ENCODE measurements around the gene SLC25A41.

SLC25A41 gene

DNA sequence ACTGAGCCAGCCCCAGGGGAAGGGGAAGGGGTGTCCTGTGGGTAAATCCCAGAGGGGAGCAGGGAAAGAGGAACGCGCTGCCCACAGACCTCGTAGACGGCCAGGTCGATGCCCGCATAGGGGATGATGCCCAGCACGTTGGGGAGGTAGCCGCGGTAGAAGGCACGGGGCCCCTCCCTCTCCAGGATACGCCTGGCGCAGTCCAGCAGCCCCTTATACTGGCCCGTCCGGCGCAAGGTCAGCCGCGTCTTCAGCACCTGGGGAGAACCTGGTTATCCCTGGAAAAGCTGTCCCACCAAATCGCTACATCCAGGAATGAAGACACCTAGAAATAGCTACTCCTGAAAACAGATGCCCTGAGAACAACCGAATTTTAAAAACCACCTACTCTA, 18.7 kb upstream of the SLC25A41 start:
- no peak overlapping the region for H3K27ac ChIP-seq (ENCODE audit: insufficient read depth, low read length, poor library complexity, severe bottlenecking)
- H3K4me3 ChIP-seq (ENCODE audit: insufficient read depth, low read depth, low read length, poor library complexity, severe bottlenecking): no peak overlapping the region
- peaks cover 15% of the 10 kb centered on the region for H3K36me3 ChIP-seq (ENCODE audit: control insufficient read depth, insufficient read depth, low read length)
- H3K4me1 ChIP-seq (ENCODE audit: control insufficient read depth, insufficient read depth, low read length, poor library complexity, severe bottlenecking): no peaks in the 10 kb centered on the region
- peaks cover 3% of the 10 kb centered on the region for H3K9me3 ChIP-seq (ENCODE audit: control insufficient read depth, low read length)
- no peak for DNase-seq
- no peaks in the 10 kb centered on the region for H3K27me3 ChIP-seq (replicated peaks; ENCODE audit: control insufficient read depth, insufficient read depth, low read length, poor library complexity, severe bottlenecking)

DNA sequence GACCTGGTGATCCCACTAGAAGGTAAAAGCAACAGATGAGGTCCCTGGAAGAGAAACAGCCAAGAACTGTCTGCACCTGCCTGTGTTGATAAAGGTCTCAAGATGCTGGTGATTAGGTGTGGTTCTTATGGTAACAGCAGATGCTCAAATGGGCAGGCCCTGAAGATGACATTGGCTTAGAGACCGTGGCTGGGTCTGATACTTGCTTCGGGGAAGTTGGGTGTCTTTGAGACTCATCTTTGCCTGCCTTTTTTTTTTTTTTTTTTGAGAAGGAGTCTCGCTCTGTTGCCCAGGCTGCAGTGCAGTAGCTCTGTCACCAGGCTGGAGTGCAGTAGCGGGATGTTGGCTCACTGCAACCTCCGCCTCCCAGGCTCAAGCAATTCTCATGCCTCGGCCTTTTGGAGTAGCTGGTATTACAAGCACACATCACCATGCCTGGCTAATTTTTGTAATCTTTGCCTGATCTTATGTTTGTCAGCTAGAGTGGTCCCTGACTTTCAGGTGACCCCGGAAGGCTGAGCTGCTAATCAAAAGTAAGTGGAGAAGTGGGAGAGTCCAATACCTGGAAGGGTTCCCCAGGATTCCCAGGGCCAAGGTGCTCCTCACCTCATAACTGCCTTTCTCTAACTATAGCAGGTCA, 18.1 kb upstream of the SLC25A41 start:
- H3K27ac ChIP-seq (ENCODE audit: insufficient read depth, low read length, poor library complexity, severe bottlenecking): no peak overlapping the region
- H3K27me3 ChIP-seq (replicated peaks; ENCODE audit: control insufficient read depth, insufficient read depth, low read length, poor library complexity, severe bottlenecking): no peaks in the 10 kb centered on the region
- DNase-seq: no peak
- H3K9me3 ChIP-seq (ENCODE audit: control insufficient read depth, low read length): peaks cover 3% of the 10 kb centered on the region
- H3K36me3 ChIP-seq (ENCODE audit: control insufficient read depth, insufficient read depth, low read length): peaks cover 15% of the 10 kb centered on the region
- H3K4me3 ChIP-seq (ENCODE audit: insufficient read depth, low read depth, low read length, poor library complexity, severe bottlenecking): no peak overlapping the region
- no peaks in the 10 kb centered on the region for H3K4me1 ChIP-seq (ENCODE audit: control insufficient read depth, insufficient read depth, low read length, poor library complexity, severe bottlenecking)

DNA sequence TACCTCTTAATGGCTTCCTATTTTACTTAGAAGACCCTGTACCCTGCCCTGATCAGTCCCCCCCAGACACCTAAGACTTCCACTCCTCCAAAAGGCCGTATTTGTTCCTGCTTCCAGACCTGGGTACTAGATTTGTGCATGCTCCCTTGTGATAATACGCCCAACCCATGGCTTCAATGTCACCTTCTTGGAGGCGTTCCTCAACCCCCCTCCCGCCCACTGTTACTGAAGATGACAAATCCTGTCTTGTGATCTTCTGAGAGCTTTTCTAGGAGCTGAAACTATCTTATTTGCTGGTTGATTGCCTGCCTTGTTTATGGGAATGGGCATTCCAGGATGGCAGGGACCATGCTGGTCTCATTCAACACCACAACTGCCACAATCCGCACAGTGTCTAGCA, 16.6 kb upstream of the SLC25A41 start:
- Histone ChIP-seq H3K27me3 (replicated peaks; ENCODE audit: control insufficient read depth, insufficient read depth, low read length, poor library complexity, severe bottlenecking) (no peaks in the 10 kb centered on the region), H3K27ac (ENCODE audit: insufficient read depth, low read length, poor library complexity, severe bottlenecking) (no peak overlapping the region), H3K9me3 (ENCODE audit: control insufficient read depth, low read length) (peaks cover 3% of the 10 kb centered on the region), H3K36me3 (ENCODE audit: control insufficient read depth, insufficient read depth, low read length) (peaks cover 12% of the 10 kb centered on the region), H3K4me3 (ENCODE audit: insufficient read depth, low read depth, low read length, poor library complexity, severe bottlenecking) (no peak overlapping the region), H3K4me1 (ENCODE audit: control insufficient read depth, insufficient read depth, low read length, poor library complexity, severe bottlenecking) (no peaks in the 10 kb centered on the region)
- no peak for DNase-seq

DNA sequence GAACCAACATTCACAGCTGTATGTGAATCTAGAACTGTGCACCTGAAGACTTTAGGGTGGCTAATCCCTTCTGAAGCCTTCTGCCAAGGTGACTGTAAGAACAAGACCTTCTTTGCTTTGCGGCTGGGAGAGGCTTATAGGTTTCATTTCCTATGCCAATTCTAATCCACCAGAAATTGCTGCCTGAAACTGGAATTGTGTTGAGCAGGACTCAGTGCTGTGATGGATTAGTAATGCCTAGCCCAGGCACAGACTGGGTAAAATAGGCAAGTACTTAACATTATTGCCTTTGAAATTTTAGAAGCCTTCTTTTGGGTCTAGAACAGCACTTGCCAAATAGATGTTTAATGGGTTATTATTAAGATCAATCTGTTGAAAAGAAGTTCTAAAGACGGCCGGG, 14.5 kb upstream of the SLC25A41 start:
- Histone ChIP-seq H3K9me3 (ENCODE audit: control insufficient read depth, low read length) (no peaks in the 10 kb centered on the region), H3K4me1 (ENCODE audit: control insufficient read depth, insufficient read depth, low read length, poor library complexity, severe bottlenecking) (no peaks in the 10 kb centered on the region), H3K27ac (ENCODE audit: insufficient read depth, low read length, poor library complexity, severe bottlenecking) (no peak overlapping the region), H3K36me3 (ENCODE audit: control insufficient read depth, insufficient read depth, low read length) (no peaks in the 10 kb centered on the region), H3K4me3 (ENCODE audit: insufficient read depth, low read depth, low read length, poor library complexity, severe bottlenecking) (no peak overlapping the region), H3K27me3 (replicated peaks; ENCODE audit: control insufficient read depth, insufficient read depth, low read length, poor library complexity, severe bottlenecking) (no peaks in the 10 kb centered on the region)
- no peak for DNase-seq

DNA sequence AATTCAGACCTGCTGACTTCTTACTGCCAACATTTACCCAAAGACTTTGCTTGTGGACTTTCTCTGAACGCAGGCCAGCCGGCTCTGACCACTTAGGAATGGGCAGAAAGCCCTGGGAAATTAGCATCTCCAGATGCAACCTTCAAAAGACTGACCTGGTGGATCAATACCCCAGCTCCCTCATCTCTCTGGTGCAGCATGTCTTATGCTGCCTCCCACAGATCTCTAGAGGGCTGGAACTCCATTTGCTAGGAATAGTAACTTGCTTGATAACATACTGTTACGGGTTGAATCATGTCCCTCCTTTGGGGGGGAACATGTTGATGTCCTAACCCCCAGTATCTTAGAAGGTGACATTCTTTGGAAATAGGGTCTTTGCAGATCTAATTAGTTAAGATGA, 12.9 kb upstream of the SLC25A41 start:
- no peak overlapping the region for H3K27ac ChIP-seq (ENCODE audit: insufficient read depth, low read length, poor library complexity, severe bottlenecking)
- H3K4me1 ChIP-seq (ENCODE audit: control insufficient read depth, insufficient read depth, low read length, poor library complexity, severe bottlenecking): no peaks in the 10 kb centered on the region
- H3K4me3 ChIP-seq (ENCODE audit: insufficient read depth, low read depth, low read length, poor library complexity, severe bottlenecking): no peak overlapping the region
- H3K9me3 ChIP-seq (ENCODE audit: control insufficient read depth, low read length): no peaks in the 10 kb centered on the region
- H3K27me3 ChIP-seq (replicated peaks; ENCODE audit: control insufficient read depth, insufficient read depth, low read length, poor library complexity, severe bottlenecking): no peaks in the 10 kb centered on the region
- no peaks in the 10 kb centered on the region for H3K36me3 ChIP-seq (ENCODE audit: control insufficient read depth, insufficient read depth, low read length)
- no peak for DNase-seq

DNA sequence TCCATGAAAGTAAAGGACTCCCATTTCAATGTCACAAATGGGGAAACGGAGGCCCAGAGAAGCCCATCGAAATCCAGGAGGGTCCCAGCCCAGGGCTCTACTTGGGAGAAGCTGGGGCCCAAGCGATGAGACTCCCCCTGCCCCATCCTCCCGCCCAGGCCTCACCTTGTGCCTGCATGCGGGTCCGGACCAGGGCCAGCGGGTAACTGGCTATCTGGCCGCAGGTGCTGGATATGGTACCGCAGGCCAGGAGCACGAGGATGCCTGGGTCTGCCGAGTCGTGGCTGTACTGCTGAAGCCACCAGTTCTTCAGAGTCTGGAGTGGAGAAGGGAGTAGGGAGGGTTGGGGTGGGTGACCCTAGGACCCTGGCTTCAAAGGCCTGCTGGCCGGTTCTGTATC, 10.4 kb upstream of the SLC25A41 start:
- H3K4me1 ChIP-seq (ENCODE audit: control insufficient read depth, insufficient read depth, low read length, poor library complexity, severe bottlenecking): no peaks in the 10 kb centered on the region
- H3K36me3 ChIP-seq (ENCODE audit: control insufficient read depth, insufficient read depth, low read length): no peaks in the 10 kb centered on the region
- H3K27ac ChIP-seq (ENCODE audit: insufficient read depth, low read length, poor library complexity, severe bottlenecking): no peak overlapping the region
- H3K4me3 ChIP-seq (ENCODE audit: insufficient read depth, low read depth, low read length, poor library complexity, severe bottlenecking): no peak overlapping the region
- no peaks in the 10 kb centered on the region for H3K27me3 ChIP-seq (replicated peaks; ENCODE audit: control insufficient read depth, insufficient read depth, low read length, poor library complexity, severe bottlenecking)
- no peaks in the 10 kb centered on the region for H3K9me3 ChIP-seq (ENCODE audit: control insufficient read depth, low read length)
- no peak for DNase-seq

DNA sequence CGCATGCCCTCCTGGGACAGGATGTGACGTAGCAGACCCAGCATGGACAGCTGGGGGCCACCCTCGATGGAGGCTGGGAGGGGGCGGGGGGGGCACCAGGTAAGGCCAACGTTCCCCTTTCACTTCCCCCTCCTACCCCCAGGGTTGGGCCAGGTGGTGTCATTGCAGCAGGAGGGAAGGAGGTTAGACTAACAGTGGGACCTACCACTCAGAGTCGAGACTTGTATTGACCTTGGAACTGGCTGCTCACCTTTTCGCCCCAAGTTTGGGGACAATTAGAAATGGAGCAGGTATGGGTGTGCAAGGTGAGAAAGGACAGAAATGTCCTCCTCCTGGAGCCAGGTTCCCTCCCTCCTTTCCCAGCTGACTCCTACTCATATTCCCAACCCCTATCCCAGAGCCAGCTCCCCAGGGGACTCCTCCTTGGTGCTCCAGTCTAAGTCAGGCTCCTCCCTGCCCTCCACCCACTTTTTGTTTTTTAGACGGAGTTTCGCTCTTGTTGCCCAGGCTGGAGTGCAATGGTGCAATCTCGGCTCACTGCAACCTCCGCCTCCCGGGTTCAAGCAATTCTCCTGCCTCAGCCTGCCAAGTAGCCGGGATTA, 8.6 kb upstream of the SLC25A41 start:
- H3K27ac ChIP-seq (ENCODE audit: insufficient read depth, low read length, poor library complexity, severe bottlenecking): no peak overlapping the region
- no peak overlapping the region for H3K4me3 ChIP-seq (ENCODE audit: insufficient read depth, low read depth, low read length, poor library complexity, severe bottlenecking)
- H3K27me3 ChIP-seq (replicated peaks; ENCODE audit: control insufficient read depth, insufficient read depth, low read length, poor library complexity, severe bottlenecking): no peaks in the 10 kb centered on the region
- no peaks in the 10 kb centered on the region for H3K9me3 ChIP-seq (ENCODE audit: control insufficient read depth, low read length)
- H3K36me3 ChIP-seq (ENCODE audit: control insufficient read depth, insufficient read depth, low read length): no peaks in the 10 kb centered on the region
- no peaks in the 10 kb centered on the region for H3K4me1 ChIP-seq (ENCODE audit: control insufficient read depth, insufficient read depth, low read length, poor library complexity, severe bottlenecking)
- DNase-seq: no peak

DNA sequence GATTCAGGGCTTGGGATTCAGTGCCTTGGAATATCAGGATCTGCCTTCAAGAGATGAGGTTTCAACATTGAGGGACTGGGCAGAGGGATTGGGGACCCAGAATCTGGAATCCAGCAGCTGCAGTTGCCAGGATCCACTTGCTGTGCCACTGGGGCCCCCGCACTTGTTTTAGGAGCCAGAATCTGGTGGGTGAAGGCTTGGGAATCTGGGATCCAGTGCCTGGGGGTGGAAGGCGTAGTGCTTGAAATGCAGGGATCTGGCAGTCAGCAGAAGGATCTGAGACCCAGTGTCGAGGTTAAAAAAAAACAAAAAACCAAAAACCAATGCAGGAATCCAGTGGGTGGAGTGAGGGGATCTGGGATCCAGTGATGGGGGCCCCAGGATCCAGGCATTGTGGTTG, 7.3 kb upstream of the SLC25A41 start:
- Histone ChIP-seq H3K4me3 (ENCODE audit: insufficient read depth, low read depth, low read length, poor library complexity, severe bottlenecking) (no peak overlapping the region), H3K36me3 (ENCODE audit: control insufficient read depth, insufficient read depth, low read length) (no peaks in the 10 kb centered on the region), H3K9me3 (ENCODE audit: control insufficient read depth, low read length) (no peaks in the 10 kb centered on the region), H3K27me3 (replicated peaks; ENCODE audit: control insufficient read depth, insufficient read depth, low read length, poor library complexity, severe bottlenecking) (no peaks in the 10 kb centered on the region), H3K27ac (ENCODE audit: insufficient read depth, low read length, poor library complexity, severe bottlenecking) (no peak overlapping the region), H3K4me1 (ENCODE audit: control insufficient read depth, insufficient read depth, low read length, poor library complexity, severe bottlenecking) (no peaks in the 10 kb centered on the region)
- no peak for DNase-seq

DNA sequence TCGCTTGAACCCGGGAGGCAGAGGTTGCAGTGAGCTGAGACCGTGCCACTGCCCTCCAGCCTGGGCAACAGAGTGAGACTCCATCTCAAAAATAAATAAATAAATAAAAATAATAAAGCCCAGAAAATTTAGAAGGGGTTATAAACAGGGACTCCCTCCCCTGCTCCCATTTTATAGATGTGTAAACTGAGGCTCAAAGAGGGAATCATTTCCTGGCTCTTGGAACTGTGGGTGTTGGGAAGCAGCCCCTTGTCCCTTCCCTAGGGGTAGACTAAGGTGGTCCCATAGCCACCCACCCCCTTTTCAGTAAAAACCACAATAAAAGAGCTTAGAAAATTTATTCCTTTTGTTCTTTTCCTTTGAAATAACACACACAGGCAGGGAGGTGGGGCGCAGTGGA, 6.2 kb upstream of the SLC25A41 start:
- Histone ChIP-seq H3K27ac (ENCODE audit: insufficient read depth, low read length, poor library complexity, severe bottlenecking) (no peak overlapping the region), H3K4me1 (ENCODE audit: control insufficient read depth, insufficient read depth, low read length, poor library complexity, severe bottlenecking) (no peaks in the 10 kb centered on the region), H3K36me3 (ENCODE audit: control insufficient read depth, insufficient read depth, low read length) (no peaks in the 10 kb centered on the region), H3K27me3 (replicated peaks; ENCODE audit: control insufficient read depth, insufficient read depth, low read length, poor library complexity, severe bottlenecking) (no peaks in the 10 kb centered on the region), H3K4me3 (ENCODE audit: insufficient read depth, low read depth, low read length, poor library complexity, severe bottlenecking) (no peak overlapping the region), H3K9me3 (ENCODE audit: control insufficient read depth, low read length) (no peaks in the 10 kb centered on the region)
- DNase-seq: no peak

DNA sequence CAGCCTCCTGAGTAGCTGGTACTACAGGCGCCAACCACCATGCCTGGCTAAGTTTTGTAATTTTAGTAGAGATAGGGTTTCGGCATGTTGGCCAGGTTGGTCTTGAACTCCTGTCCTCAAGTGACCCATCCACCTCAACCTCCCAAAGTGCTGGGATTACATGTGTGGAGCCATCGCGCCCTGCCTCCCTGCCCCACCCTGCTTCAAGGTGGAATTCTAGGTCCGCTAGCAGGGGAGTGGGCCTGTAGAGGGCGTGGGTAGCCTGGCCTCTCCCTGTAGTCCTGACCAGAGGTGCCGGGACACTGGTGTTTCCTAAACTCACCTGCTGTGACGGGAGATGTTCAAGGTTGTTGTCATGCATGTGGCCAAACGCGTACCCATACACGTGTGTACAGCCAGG, 398 bp downstream of the SLC25A41 start:
- H3K36me3 ChIP-seq (ENCODE audit: control insufficient read depth, insufficient read depth, low read length): no peaks in the 10 kb centered on the region
- no peak for DNase-seq
- no peaks in the 10 kb centered on the region for H3K9me3 ChIP-seq (ENCODE audit: control insufficient read depth, low read length)
- H3K4me1 ChIP-seq (ENCODE audit: control insufficient read depth, insufficient read depth, low read length, poor library complexity, severe bottlenecking): no peaks in the 10 kb centered on the region
- no peak overlapping the region for H3K4me3 ChIP-seq (ENCODE audit: insufficient read depth, low read depth, low read length, poor library complexity, severe bottlenecking)
- no peak overlapping the region for H3K27ac ChIP-seq (ENCODE audit: insufficient read depth, low read length, poor library complexity, severe bottlenecking)
- no peaks in the 10 kb centered on the region for H3K27me3 ChIP-seq (replicated peaks; ENCODE audit: control insufficient read depth, insufficient read depth, low read length, poor library complexity, severe bottlenecking)

All from effector memory CD4-positive, alpha-beta T cell (primary cell).